HG03039 (cell line): ENCODE results near the gene CATSPERE.

Source experiments
- ATAC-seq: cut with Tn5 transposase; IDR thresholded peaks from one replicate; pipeline ENCODE4 v1.9.1; 2021; ENCODE audit warnings: mild to moderate bottlenecking, moderate library complexity; ENCODE audit not compliant: unreplicated experiment

The CATSPERE gene, protein sequence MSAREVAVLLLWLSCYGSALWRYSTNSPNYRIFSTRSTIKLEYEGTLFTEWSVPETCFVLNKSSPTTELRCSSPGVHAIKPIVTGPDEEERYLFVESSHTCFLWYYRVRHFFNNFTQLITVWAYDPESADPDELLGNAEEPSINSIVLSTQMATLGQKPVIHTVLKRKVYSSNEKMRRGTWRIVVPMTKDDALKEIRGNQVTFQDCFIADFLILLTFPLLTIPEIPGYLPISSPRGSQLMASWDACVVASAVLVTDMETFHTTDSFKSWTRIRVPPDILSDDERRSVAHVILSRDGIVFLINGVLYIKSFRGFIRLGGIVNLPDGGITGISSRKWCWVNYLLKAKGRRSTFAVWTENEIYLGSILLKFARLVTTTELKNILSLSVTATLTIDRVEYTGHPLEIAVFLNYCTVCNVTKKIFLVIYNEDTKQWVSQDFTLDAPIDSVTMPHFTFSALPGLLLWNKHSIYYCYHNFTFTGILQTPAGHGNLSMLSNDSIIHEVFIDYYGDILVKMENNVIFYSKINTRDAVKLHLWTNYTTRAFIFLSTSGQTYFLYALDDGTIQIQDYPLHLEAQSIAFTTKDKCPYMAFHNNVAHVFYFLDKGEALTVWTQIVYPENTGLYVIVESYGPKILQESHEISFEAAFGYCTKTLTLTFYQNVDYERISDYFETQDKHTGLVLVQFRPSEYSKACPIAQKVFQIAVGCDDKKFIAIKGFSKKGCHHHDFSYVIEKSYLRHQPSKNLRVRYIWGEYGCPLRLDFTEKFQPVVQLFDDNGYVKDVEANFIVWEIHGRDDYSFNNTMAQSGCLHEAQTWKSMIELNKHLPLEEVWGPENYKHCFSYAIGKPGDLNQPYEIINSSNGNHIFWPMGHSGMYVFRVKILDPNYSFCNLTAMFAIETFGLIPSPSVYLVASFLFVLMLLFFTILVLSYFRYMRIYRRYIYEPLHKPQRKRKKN

GRCh38 chr1:244461245-244462071 is at the start of gene CATSPERE:
TSS of gene CATSPERE (plus strand) at chr1:244461273. CDS start at chr1:244461430, 157 bp downstream.
- ATAC-seq, result peak; percentile 98

- no peak for ATAC-seq
Observed at GRCh38 chr1:244412176-244412575, 48.9 kb upstream of the CATSPERE start.

GRCh38 chr1:244413736-244414135 is 47.3 kb upstream of the CATSPERE start:
- no peak for ATAC-seq

GRCh38 chr1:244414543-244414942 is 46.5 kb upstream of the CATSPERE start:
- no peak for ATAC-seq

DNA sequence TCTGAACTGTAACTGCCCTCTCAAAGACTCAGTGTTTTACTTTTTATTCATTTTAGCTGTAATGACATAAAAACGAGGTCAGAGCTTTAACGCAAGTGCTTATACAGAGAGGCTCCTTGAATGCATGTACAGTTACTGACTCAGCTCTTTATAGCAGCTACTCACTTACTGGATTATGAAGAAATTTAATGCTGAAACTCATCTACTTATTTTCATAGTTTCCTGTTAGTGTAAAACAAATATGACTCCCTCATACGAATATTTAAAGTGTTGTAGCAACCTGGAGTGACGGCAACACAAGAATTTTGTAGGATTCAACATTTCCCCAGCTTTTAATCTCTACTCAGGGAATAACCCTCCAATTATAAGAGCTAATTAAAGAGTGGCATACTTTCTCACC is 42.0 kb upstream of the CATSPERE start:
- no peak for ATAC-seq

DNA sequence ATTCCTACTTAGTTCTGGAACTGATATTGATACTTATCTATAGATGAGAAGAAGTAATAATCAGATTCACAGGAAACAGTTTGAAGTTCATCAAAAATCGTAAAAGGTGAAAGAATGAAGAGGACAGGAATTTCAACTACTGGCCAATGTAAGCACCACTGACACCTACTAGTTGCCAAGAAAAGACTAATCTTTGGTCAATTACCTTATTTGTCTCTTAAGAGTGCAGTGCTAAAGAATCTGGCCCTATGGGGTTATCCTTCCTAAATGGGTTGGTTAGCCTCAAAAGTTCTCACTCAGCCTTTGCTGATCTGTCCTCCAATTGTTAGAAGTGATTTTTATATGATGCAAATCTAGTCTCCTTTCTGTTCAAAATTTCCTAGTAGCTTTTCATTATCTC is 38.9 kb upstream of the CATSPERE start:
- no peak for ATAC-seq

DNA sequence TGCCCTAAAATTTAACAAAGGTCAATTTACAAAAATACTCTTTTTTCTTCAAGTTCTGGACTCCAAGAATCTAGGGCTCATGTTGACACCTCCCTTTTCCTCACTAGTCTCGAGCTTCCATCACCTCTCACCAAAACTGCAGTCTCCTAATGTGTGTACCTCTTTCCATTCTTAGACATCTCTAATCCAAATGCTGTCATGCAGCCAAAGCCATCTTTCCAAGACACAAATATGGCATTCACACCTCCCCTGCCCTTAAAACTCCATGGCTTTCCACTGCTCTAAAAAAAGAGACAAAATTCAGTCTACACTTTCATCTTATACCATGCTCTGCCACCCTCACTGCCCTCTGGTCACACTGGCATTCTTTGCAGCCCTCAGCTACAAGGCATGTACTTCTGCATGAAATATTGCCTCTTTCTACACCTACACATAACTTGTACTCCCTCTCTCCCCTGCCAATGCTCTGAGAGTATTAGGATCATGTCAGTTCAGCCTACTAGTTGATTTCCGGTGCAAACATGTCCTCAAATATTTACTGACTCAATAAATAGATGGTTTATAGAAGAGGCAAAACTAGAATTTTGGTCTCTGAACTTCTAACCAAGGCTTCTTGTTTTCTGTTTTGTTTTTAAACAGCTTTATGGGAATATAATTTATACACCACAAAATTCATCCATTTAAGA is 36.3 kb upstream of the CATSPERE start:
- no peak for ATAC-seq

DNA sequence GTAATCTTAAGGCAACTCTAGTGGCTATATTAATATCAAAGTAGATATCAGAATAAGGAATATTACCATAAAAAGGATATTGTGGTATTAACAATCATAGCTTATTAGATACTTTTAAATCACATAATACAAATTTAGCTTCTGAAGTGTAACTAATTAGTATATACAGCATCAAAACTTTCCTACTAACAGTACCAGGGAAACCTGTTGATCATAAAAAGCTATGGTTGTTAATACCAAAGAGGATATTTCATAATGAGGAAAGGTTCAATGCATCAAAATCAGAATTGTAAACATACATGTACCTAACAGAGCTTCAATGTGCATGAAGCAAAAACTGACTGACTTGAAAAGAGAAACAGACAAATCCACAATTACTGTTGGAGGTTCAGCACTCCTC is 33.4 kb upstream of the CATSPERE start:
- ATAC-seq, result no peak

- no peak for ATAC-seq
Observed at GRCh38 chr1:244429818-244430217, 31.3 kb upstream of the CATSPERE start.

GRCh38 chr1:244431166-244431565 is 29.9 kb upstream of the CATSPERE start:
- ATAC-seq, result no peak

DNA sequence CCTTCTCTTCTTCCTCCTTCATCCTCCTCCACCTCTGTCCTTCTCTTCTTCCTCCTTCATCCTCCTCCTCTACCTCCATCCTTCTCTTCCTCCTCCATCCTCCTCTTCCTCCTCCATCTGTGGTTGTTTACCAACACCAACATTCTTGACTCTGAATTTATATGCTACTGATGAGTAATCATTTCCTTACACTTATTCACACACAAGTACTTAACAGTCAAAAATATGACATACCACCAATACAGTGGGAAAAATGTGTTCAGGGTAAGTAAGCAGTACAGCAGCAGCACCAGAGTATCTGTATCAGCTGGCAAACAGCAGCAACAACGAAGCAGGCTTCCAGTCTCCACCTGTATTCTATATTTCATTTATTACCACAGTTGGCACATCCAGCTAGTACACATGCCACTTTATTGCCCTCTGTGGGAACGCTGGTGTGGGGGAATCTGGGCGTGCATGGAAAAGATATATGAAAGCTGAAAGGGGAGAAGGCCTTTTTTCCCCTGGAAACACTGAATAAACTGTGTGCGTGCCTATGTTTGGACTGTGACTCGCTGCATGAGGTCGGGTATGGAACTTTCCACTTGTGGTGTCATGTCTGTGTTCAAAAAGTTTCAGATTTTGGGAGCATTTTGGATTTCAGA is 25.4 kb upstream of the CATSPERE start:
- no peak for ATAC-seq

DNA sequence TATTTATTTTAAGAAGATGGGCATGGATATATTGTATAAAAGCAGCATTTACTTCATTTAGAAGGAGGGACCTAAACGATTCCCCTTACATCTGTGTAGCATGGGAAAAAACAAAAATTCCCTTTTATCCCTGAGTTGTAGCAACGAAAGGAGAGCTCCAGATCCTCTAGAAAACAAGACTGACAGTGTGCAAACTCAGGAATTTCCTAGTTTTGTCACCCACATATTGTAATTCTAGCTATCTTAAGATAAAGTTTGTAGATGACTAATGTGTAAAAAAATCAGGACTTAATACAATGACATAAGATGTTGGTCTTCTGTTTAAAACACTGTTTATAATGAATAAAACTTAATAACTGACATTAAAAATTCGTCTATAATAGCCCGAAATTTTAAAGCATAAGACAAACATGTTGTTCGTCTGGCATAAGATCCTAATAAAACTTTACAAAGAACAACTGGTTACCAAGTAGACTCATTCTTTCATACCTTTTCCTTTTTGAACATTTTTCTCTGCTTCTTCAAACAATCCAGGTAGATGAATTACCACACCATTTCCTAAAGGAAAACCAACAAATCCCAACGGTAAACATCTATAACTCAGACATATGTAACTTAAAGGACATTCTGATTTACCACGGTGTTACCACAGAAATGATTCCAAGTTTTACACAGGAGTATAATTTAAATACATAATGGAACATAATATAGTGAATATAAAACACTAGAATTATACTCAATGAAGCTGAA is 24.6 kb upstream of the CATSPERE start:
- no peak for ATAC-seq

- ATAC-seq, result no peak
Observed at GRCh38 chr1:244437086-244437468, 24.0 kb upstream of the CATSPERE start.

- ATAC-seq, result no peak
Observed at GRCh38 chr1:244439391-244440032, 21.6 kb upstream of the CATSPERE start.

DNA sequence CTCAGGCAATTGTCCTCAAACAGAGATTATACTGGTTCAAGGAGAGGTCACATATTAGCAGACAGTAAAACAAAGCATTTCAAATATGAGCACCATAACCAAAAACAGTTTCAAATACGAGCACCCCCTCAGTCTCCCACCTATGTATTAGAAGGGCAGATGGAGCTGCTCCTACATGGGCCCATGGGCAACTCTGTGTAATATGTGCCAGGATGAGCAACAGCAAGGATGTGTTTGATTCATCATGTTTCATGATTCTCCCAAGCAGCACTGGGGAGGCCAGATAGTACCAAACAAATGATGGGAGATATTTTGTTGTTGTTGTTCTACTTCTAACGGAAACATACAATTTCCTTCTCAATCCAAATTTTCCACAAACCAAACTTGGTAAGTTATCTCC is 18.2 kb upstream of the CATSPERE start:
- no peak for ATAC-seq

DNA sequence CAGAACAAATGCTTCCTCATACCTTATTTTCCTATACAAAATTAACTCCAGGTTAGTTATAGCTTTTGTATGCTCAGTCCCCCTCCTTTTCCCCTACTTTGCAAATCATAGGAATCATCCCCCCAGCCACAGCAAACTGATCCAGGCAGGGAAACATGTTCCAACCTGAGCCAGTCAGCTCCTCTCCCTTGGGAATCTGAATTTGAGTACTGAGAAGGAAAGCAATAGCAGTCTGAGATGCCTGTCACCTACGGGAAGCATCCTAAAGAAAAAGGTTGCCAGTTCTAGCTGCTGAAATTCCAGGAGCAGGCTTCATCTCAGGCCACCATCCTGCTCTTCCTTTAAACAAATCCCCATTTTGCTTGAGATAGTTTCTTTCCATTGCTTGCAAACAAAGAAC is 16.2 kb upstream of the CATSPERE start:
- ATAC-seq, result no peak

- no peak for ATAC-seq
Observed at GRCh38 chr1:244445320-244446181, 15.5 kb upstream of the CATSPERE start.

DNA sequence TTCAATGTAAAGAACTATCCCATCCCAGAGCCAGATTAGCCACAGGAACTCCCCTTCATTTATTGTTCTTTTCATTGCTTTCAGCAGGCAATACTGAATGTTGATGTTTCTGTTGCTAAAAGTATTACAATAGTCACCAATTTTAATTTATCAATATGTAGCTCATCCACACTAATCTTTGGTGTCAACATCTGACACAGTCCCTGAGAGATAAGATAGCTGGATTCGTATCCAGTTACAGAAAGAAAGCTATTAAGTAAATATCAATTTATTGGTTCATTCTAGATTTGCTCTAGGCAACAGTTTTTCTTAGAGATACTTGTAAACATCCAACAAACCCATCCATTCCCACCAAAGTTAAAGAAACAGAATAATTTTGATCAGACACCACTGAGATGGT is 14.0 kb upstream of the CATSPERE start:
- ATAC-seq, result no peak
